ENCODE results near the gene NPHP4.

DNA sequence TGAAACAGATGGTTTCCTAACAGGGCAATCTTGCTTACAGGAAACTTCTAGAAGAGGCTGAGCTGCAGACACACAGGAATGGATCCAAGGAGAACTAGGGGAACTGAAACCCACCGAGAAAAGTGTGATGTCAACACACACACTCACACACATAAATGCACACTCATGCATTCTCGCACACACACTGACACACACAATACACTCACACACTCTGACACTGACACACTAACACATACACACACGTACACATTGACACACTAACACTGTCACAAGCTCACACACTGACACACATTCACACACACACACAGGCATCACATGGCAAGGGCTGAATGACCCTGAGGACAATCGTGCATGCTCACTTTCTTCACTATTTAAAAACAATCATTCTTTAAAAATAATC, 142.7 kb downstream of the NPHP4 start:
- TF ChIP-seq EZH2 (IDR thresholded peaks at IDR 0.05; ENCODE audit: low read length, unreplicated experiment), result no peak
- TF ChIP-seq, protein P1, sequence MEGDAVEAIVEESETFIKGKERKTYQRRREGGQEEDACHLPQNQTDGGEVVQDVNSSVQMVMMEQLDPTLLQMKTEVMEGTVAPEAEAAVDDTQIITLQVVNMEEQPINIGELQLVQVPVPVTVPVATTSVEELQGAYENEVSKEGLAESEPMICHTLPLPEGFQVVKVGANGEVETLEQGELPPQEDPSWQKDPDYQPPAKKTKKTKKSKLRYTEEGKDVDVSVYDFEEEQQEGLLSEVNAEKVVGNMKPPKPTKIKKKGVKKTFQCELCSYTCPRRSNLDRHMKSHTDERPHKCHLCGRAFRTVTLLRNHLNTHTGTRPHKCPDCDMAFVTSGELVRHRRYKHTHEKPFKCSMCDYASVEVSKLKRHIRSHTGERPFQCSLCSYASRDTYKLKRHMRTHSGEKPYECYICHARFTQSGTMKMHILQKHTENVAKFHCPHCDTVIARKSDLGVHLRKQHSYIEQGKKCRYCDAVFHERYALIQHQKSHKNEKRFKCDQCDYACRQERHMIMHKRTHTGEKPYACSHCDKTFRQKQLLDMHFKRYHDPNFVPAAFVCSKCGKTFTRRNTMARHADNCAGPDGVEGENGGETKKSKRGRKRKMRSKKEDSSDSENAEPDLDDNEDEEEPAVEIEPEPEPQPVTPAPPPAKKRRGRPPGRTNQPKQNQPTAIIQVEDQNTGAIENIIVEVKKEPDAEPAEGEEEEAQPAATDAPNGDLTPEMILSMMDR (conservative IDR thresholded peaks at IDR 0.05; ENCODE audit: low read depth, low read length), result no peak
